Breast epithelium (tissue), 3 donors: ENCODE measurements around the gene CMKLR1.

ENCODE experiments used
- CTCF ChIP-seq, 3 donors: fragments of 450-650 bp; IDR thresholded peaks; one replicate each; pipeline ENCODE4 v1.5.1; 2016 to 2017; ENCODE audit warnings: antibody characterized with exemption in 3 of 3, mild to moderate bottlenecking in 3 of 3, moderate library complexity in 3 of 3
- POLR2A ChIP-seq: fragments of 450-650 bp; IDR thresholded peaks from one replicate; pipeline ENCODE4 v1.6.1; 2016; ENCODE audit warnings: antibody characterized with exemption, mild to moderate bottlenecking, moderate library complexity
- POLR2AphosphoS5 ChIP-seq, 3 donors: sonication (generic); formaldehyde crosslinking; IDR thresholded peaks; one replicate each; pipeline ENCODE4 v1.6.1; 2017; ENCODE audit warnings: antibody characterized with exemption in 3 of 3

- TF ChIP-seq CTCF (IDR thresholded peaks at IDR 0.05) = no peak
- TF ChIP-seq POLR2AphosphoS5 (IDR thresholded peaks at IDR 0.05) = no peak
- TF ChIP-seq POLR2A = no peak
Observed at GRCh38 chr12:108285016-108285415, 54.1 kb downstream of the CMKLR1 start.
